Measurements from ENCODE around the gene EIF2D. TPM values are rescaled to one million over a fixed set of nuclear protein-coding genes. Genes with fewer than 3 reads are reported as not detected.
"Not testable (repeated sequence)": the region's sequence is repeated elsewhere in the genome, so short reads cannot be mapped to it uniquely, and the experiment has no call there.

EIF2D gene
- total RNA-seq, 2 experiments from 2014 or later = 40.6 to 43.7 TPM

DNA sequence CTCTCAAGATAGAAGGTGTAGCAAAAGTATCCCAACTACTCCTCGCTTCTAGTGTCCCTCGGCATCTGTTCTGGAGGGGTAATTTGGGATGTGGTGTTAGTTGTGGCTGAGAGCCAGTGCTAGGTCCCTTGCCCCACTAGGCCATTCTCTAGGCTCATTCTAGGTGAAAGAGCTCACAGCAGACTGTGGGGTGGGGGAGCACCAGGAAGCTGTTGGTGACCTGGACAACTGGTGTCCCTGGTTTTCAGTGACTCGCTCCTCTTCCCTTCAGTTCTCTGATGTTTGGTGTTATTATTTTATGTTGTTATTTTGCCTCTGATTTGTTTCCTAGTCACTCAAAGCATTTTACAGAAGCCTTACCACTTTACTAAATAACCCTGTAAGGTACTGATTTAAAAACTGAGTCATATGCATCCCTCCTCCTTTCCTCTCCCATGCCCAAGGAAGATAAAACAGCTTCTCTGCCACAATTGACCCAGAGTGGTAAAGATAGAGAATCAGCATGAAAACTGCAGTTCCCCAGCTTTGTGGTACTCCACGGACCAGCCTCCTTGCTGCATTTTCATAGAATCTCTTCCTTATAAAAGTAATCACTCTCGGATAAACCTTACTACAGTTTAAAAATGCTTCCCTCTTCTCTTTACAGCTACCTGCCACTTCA lies 37.1 kb upstream of the EIF2D start:
- Mint-ChIP-seq H3K27me3 (peaks cover 2% of the 10 kb centered on the region), H3K27ac (no peak overlapping the region), H3K9me3 (no peaks in the 10 kb centered on the region), H3K4me1 (no peaks in the 10 kb centered on the region), H3K36me3 (peaks cover 9% of the 10 kb centered on the region), H3K4me3 (no peak overlapping the region)
- POLR2A ChIA-PET = no interaction called here
- no peak for DNase-seq
- no peak for ATAC-seq (ENCODE audit: low read depth)

DNA sequence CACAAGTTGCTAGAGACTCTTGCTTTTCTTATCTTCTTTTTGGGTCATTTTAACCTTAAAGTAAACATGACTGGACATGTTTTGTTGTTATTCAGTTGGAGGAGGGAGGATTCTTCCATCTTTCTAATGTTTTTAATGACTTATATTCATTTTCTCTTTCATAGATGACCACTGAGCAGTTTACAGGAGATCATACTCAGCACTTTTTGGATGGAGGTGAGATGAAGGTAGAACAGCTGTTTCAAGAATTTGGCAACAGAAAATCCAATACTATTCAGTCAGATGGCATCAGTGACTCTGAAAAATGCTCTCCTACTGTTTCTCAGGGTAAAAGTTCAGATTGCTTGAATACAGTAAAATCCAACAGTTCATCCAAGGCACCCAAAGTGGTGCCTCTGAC lies 35.0 kb upstream of the EIF2D start:
- DNase-seq (no peak), ATAC-seq (ENCODE audit: low read depth) (no peak)
- H3K36me3 Mint-ChIP-seq = peaks cover 9% of the 10 kb centered on the region
- H3K4me1 Mint-ChIP-seq = peaks cover 1% of the 10 kb centered on the region
- H3K9me3 Mint-ChIP-seq = no peaks in the 10 kb centered on the region
- POLR2A ChIA-PET = no interaction called here
- H3K27ac Mint-ChIP-seq = no peak overlapping the region
- H3K27me3 Mint-ChIP-seq = peaks cover 2% of the 10 kb centered on the region
- no peak overlapping the region for H3K4me3 Mint-ChIP-seq

- Mint-ChIP-seq H3K27ac (no peak overlapping the region), H3K4me3 (no peak overlapping the region), H3K9me3 (no peaks in the 10 kb centered on the region), H3K4me1 (peaks cover 1% of the 10 kb centered on the region), H3K36me3 (peaks cover 12% of the 10 kb centered on the region), H3K27me3 (peaks cover 2% of the 10 kb centered on the region)
- no peak for ATAC-seq (ENCODE audit: low read depth)
- DNase-seq = no peak
- POLR2A ChIA-PET = no interaction called here
Observed at GRCh38 chr1:206646504-206646903, 34.2 kb upstream of the EIF2D start.

DNA sequence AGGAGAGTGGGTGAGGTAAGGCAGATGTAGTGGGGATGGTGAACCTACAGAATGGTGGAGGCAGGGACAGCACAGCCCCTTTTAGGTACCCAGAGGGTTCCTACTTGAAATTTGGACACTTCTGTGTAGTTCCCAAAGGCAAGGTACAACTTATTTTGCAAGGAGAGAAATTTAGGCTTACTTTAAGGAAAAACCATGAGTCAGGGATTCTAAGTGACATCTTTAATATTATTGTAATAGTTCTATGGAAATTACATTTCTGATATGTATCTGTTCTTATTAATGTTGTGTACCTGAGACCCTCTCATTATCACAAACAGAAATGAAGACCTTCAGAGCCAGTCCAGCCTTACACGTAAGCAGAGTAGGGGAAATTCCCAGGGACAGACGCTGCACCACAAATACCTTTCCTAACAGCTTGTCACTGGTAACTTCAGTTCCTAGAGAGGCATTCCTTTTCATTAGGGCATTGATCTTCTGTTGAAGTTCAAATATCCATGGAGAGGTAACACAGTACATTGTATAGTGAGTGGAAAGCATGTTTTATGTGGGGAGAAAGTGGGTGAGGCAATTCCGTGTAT lies 30.9 kb upstream of the EIF2D start:
- no peaks in the 10 kb centered on the region for H3K27me3 Mint-ChIP-seq
- H3K27ac Mint-ChIP-seq = no peak overlapping the region
- peaks cover 1% of the 10 kb centered on the region for H3K4me1 Mint-ChIP-seq
- peaks cover 8% of the 10 kb centered on the region for H3K36me3 Mint-ChIP-seq
- no peak overlapping the region for H3K4me3 Mint-ChIP-seq
- POLR2A ChIA-PET = no interaction called here
- DNase-seq (no peak), ATAC-seq (ENCODE audit: low read depth) (no peak)
- no peaks in the 10 kb centered on the region for H3K9me3 Mint-ChIP-seq

- ATAC-seq (ENCODE audit: low read depth); H3K4me3 Mint-ChIP-seq; H3K27me3 Mint-ChIP-seq; H3K36me3 Mint-ChIP-seq; H3K9me3 Mint-ChIP-seq; H3K27ac Mint-ChIP-seq; DNase-seq; H3K4me1 Mint-ChIP-seq; POLR2A ChIA-PET: not testable (repeated sequence)
Observed at GRCh38 chr1:206642074-206642473, 29.8 kb upstream of the EIF2D start.

- Mint-ChIP-seq H3K27ac (no peak overlapping the region), H3K4me1 (peaks cover 21% of the 10 kb centered on the region), H3K27me3 (peaks cover 14% of the 10 kb centered on the region), H3K36me3 (peaks cover 6% of the 10 kb centered on the region), H3K4me3 (no peak overlapping the region), H3K9me3 (no peaks in the 10 kb centered on the region)
- ATAC-seq (ENCODE audit: low read depth) (no peak), DNase-seq (no peak)
- POLR2A ChIA-PET = no interaction called here
Observed at GRCh38 chr1:206637605-206638004, 25.3 kb upstream of the EIF2D start.

- Mint-ChIP-seq H3K9me3 (no peaks in the 10 kb centered on the region), H3K27me3 (peaks cover 14% of the 10 kb centered on the region), H3K4me3 (no peak overlapping the region), H3K4me1 (peaks cover 21% of the 10 kb centered on the region), H3K36me3 (peaks cover 2% of the 10 kb centered on the region), H3K27ac (no peak overlapping the region)
- ATAC-seq (ENCODE audit: low read depth) (no peak), DNase-seq (no peak)
- POLR2A ChIA-PET = interaction anchor here (2.2 kb wide), 1 partner anchor 27 kb away, joined by 9 read pairs; no protein-coding TSS in a partner anchor
Observed at GRCh38 chr1:206636671-206637070, 24.4 kb upstream of the EIF2D start.

GRCh38 chr1:206635978-206636345 lies 23.7 kb upstream of the EIF2D start:
- no peaks in the 10 kb centered on the region for H3K9me3 Mint-ChIP-seq
- H3K36me3 Mint-ChIP-seq = peaks cover 2% of the 10 kb centered on the region
- H3K27me3 Mint-ChIP-seq = peaks cover 16% of the 10 kb centered on the region
- peaks cover 21% of the 10 kb centered on the region for H3K4me1 Mint-ChIP-seq
- ATAC-seq (ENCODE audit: low read depth) (no peak), DNase-seq (no peak)
- H3K27ac Mint-ChIP-seq = no peak overlapping the region
- POLR2A ChIA-PET = interaction anchor here (0.9 to 2.2 kb wide), 8 partner anchors 15 to 270 kb away, joined by 3 to 9 read pairs (median 4); partner anchors contain the start of gene EIF2D
- peak overlapping the region; percentile 81 for H3K4me3 Mint-ChIP-seq

DNA sequence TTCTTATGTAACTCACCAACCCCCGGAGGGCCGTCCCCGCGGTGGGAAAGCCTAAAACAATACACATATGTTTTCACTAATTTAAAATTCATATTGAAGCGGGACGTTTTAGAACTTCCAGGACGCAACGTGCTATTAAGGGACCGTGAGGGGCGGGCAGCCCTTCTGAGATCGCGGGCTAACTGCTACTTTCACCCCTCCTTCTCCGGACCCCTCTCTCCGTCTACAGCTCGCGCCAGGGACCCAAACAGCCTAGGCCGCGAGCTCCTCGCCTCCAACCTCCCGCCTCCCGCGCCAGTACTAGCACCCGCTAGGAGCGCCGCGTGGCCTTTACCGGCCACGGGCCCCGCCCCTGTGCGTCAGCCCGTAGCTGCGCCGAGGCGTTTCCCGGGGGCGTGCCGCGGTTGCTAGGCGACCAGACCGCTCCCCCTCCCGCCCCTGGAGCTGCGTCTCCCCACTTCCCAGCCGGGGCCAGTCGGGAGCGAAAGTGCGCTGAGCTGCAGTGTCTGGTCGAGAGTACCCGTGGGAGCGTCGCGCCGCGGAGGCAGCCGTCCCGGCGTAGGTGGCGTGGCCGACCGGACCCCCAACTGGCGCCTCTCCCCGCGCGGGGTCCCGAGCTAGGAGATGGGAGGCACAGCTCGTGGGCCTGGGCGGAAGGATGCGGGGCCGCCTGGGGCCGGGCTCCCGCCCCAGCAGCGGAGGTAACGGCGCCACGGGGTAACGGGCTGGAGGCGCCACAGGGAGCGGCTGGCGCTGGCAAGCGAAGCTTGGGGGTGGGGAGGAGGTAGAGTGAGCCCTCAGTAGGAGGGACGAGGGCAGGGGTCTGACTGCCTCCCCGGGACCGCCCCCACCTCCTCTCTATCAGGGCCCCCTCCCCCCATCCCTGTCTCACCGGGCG lies 23.1 kb upstream of the EIF2D start, which contains the start of gene DYRK3:
Gene DYRK3 (plus strand): TSS at position 457 of the 898 bp plus-strand sequence. CDS start 168 bp downstream, at position 625.
- peak within 1 kb of the TSS; percentile 81 for H3K4me3 Mint-ChIP-seq
- peak within 1 kb of the TSS; percentile 89 for H3K27ac Mint-ChIP-seq
- peaks cover 16% of the 10 kb centered on the region for H3K27me3 Mint-ChIP-seq
- no peaks in the 10 kb centered on the region for H3K9me3 Mint-ChIP-seq
- H3K36me3 Mint-ChIP-seq = peaks cover 2% of the 10 kb centered on the region
- ATAC-seq (ENCODE audit: low read depth) = peak; percentile 90
- POLR2A ChIA-PET = interaction anchor here (0.9 to 2.2 kb wide), 11 partner anchors 14 to 274 kb away, joined by 3 to 9 read pairs (median 4); partner anchors contain the start of gene EIF2D
- H3K4me1 Mint-ChIP-seq = peaks cover 21% of the 10 kb centered on the region
- DNase-seq = peak; percentile 96

- POLR2A ChIA-PET = interaction anchor here (0.6 to 2.2 kb wide), 9 partner anchors 22 to 274 kb away, joined by 4 to 9 read pairs (median 4); partner anchors contain the start of gene EIF2D
- Mint-ChIP-seq H3K4me1 (peaks cover 21% of the 10 kb centered on the region), H3K4me3 (peak overlapping the region; percentile 81), H3K36me3 (peaks cover 2% of the 10 kb centered on the region), H3K27me3 (peaks cover 16% of the 10 kb centered on the region), H3K27ac (peak overlapping the region; percentile 89), H3K9me3 (no peaks in the 10 kb centered on the region)
- DNase-seq = peak; percentile 79
- no peak for ATAC-seq (ENCODE audit: low read depth)
Observed at GRCh38 chr1:206634365-206635079, 22.3 kb upstream of the EIF2D start.

- Mint-ChIP-seq H3K9me3 (no peaks in the 10 kb centered on the region), H3K4me3 (no peak overlapping the region), H3K27me3 (peaks cover 18% of the 10 kb centered on the region), H3K27ac (no peak overlapping the region), H3K36me3 (no peaks in the 10 kb centered on the region), H3K4me1 (peaks cover 21% of the 10 kb centered on the region)
- DNase-seq (no peak), ATAC-seq (ENCODE audit: low read depth) (no peak)
- POLR2A ChIA-PET = interaction anchor here (0.6 to 1.9 kb wide), 2 partner anchors 30 to 150 kb away, joined by 4 to 6 read pairs; no protein-coding TSS in a partner anchor
Observed at GRCh38 chr1:206633708-206634121, 21.4 kb upstream of the EIF2D start.

- Mint-ChIP-seq H3K27me3 (peaks cover 24% of the 10 kb centered on the region), H3K4me3 (no peak overlapping the region), H3K9me3 (no peaks in the 10 kb centered on the region), H3K27ac (no peak overlapping the region), H3K4me1 (peaks cover 14% of the 10 kb centered on the region), H3K36me3 (no peaks in the 10 kb centered on the region)
- no peak for ATAC-seq (ENCODE audit: low read depth)
- POLR2A ChIA-PET = interaction anchor here (0.8 kb wide), 1 partner anchor 36 kb away, joined by 3 read pairs; no protein-coding TSS in a partner anchor
- DNase-seq = no peak
Observed at GRCh38 chr1:206631085-206631509, 18.8 kb upstream of the EIF2D start.

- Mint-ChIP-seq H3K4me3 (no peak overlapping the region), H3K4me1 (peaks cover 2% of the 10 kb centered on the region), H3K27me3 (peaks cover 24% of the 10 kb centered on the region), H3K9me3 (peaks cover 1% of the 10 kb centered on the region), H3K36me3 (no peaks in the 10 kb centered on the region), H3K27ac (no peak overlapping the region)
- no peak for DNase-seq
- POLR2A ChIA-PET = no interaction called here
- no peak for ATAC-seq (ENCODE audit: low read depth)
Observed at GRCh38 chr1:206628916-206629315, 16.7 kb upstream of the EIF2D start.

Measured in activated naive CD8-positive, alpha-beta T cell treated with anti-CD3 and anti-CD28 coated beads, Interleukin-2, amount 10 ng/mL, durations not matched to agents 7 days and 5 days (primary cell).